GM12874 (cell line): ENCODE results near the gene ENO4.

ENCODE experiments used
- CTCF ChIP-seq: IDR thresholded peaks from 2 replicates; pipeline ENCODE4 v1.5.1; 2011; ENCODE audit warnings: low read depth, mild to moderate bottlenecking, control low read depth, low read length, moderate library complexity; ENCODE audit not compliant: insufficient read depth

Gene ENO4

GRCh38 chr10:116870949-116871348 lies 21.6 kb downstream of the ENO4 start:
- no peak for TF ChIP-seq CTCF

GRCh38 chr10:116873134-116873533 lies 23.8 kb downstream of the ENO4 start:
- no peak for TF ChIP-seq CTCF

- TF ChIP-seq CTCF: no peak
Observed at GRCh38 chr10:116875897-116876296, 26.6 kb downstream of the ENO4 start.

GRCh38 chr10:116877391-116877790 lies 28.1 kb downstream of the ENO4 start:
- no peak for TF ChIP-seq CTCF

- TF ChIP-seq CTCF: no peak
Observed at GRCh38 chr10:116878123-116878522, 28.8 kb downstream of the ENO4 start.

GRCh38 chr10:116879817-116880216 lies 30.5 kb downstream of the ENO4 start:
- TF ChIP-seq CTCF: no peak

GRCh38 chr10:116880716-116881482 lies 31.6 kb downstream of the ENO4 start:
- TF ChIP-seq CTCF: no peak
